GM06990 (cell line): ENCODE results near the gene GREB1L.

Experiments used
- DNase-seq: peaks from one replicate; pipeline ENCODE4 v3.0.0-alpha.2; 2011; ENCODE audit not compliant: insufficient read length; ENCODE audit errors: extremely low read depth
- H3K27me3 ChIP-seq: replicated peaks from 2 replicates; pipeline ENCODE4 v1.6.0; 2011; ENCODE audit warnings: low read length; ENCODE audit not compliant: control insufficient read depth, insufficient read depth
- H3K36me3 ChIP-seq: 2 replicates; pipeline ENCODE4 v1.5.1; 2011; ENCODE audit warnings: low read length; ENCODE audit not compliant: control insufficient read depth, insufficient read depth
- H3K4me3 ChIP-seq: replicated peaks from 2 replicates; pipeline ENCODE4 v1.5.1; 2011; ENCODE audit warnings: low read depth, mild to moderate bottlenecking, control low read depth, low read length
- CTCF ChIP-seq: IDR thresholded peaks from 2 replicates; pipeline ENCODE4 v1.5.1; 2011; ENCODE audit warnings: low read length, control low read depth, mild to moderate bottlenecking, inconsistent platforms; ENCODE audit not compliant: insufficient read depth, poor library complexity, severe bottlenecking

Gene GREB1L

GRCh38 chr18:21439431-21439846 is 197.4 kb downstream of the GREB1L start:
- Histone ChIP-seq H3K27me3 (no peaks in the 10 kb centered on the region; the same call in 1 of the 2 replicates), H3K36me3 (no peaks in the 10 kb centered on the region), H3K4me3 (no peak overlapping the region)
- TF ChIP-seq CTCF = no peak
- no peak for DNase-seq

GRCh38 chr18:21441670-21442069 is 199.6 kb downstream of the GREB1L start:
- TF ChIP-seq CTCF = no peak
- DNase-seq = no peak
- no peaks in the 10 kb centered on the region for H3K36me3 ChIP-seq
- no peaks in the 10 kb centered on the region; the same call in 1 of the 2 replicates for H3K27me3 ChIP-seq
- no peak overlapping the region for H3K4me3 ChIP-seq

GRCh38 chr18:21443776-21444464 is 201.9 kb downstream of the GREB1L start:
- TF ChIP-seq CTCF = no peak
- Histone ChIP-seq H3K36me3 (no peaks in the 10 kb centered on the region), H3K4me3 (no peak overlapping the region), H3K27me3 (no peaks in the 10 kb centered on the region; the same call in 1 of the 2 replicates)
- no peak for DNase-seq

GRCh38 chr18:21444465-21445212 is 202.6 kb downstream of the GREB1L start:
- TF ChIP-seq CTCF = peak; percentile 71
- Histone ChIP-seq H3K27me3 (no peaks in the 10 kb centered on the region; the same call in 1 of the 2 replicates), H3K36me3 (no peaks in the 10 kb centered on the region), H3K4me3 (no peak overlapping the region)
- DNase-seq = no peak

GRCh38 chr18:21448299-21448698 is 206.3 kb downstream of the GREB1L start:
- no peak overlapping the region for H3K4me3 ChIP-seq
- no peaks in the 10 kb centered on the region for H3K36me3 ChIP-seq
- no peak for DNase-seq
- no peak for TF ChIP-seq CTCF
- H3K27me3 ChIP-seq = no peaks in the 10 kb centered on the region
